T-helper 2 cell (primary cell): Measurements from ENCODE around the gene TNFRSF8.
A peak's percentile ranks its signal among the peaks of the same experiment; 100 is the strongest.

Experiments used
- DNase-seq, 5 experiments: peaks; one replicate each; pipeline versions ENCODE4 v3.0.0 to v3.0.0-alpha.2; 2012 to 2022

The TNFRSF8 gene

GRCh38 chr1:12143631-12144155 lies 80.6 kb downstream of the TNFRSF8 start:
- DNase-seq = peak in 1 of 5 experiments; percentile 37

- no peak for DNase-seq
These were observed 81.1 kb downstream of the TNFRSF8 start for GRCh38 chr1:12144236-12144635.

GRCh38 chr1:12144969-12145368 lies 81.9 kb downstream of the TNFRSF8 start:
- DNase-seq = no peak

GRCh38 chr1:12145616-12146342 lies 82.7 kb downstream of the TNFRSF8 start:
- no peak for DNase-seq

- no peak for DNase-seq
These were observed 83.4 kb downstream of the TNFRSF8 start for GRCh38 chr1:12146343-12147112.

- DNase-seq = no peak
These were observed 84.1 kb downstream of the TNFRSF8 start for GRCh38 chr1:12147201-12147701.

- peak in 1 of 5 experiments; percentile 54 for DNase-seq
These were observed 85.3 kb downstream of the TNFRSF8 start for GRCh38 chr1:12148160-12148957.

- peak in 1 of 5 experiments; percentile 72 for DNase-seq
These were observed 86.1 kb downstream of the TNFRSF8 start for GRCh38 chr1:12148958-12149790.

GRCh38 chr1:12149791-12150175 lies 86.7 kb downstream of the TNFRSF8 start:
- DNase-seq = no peak

GRCh38 chr1:12150456-12151200 lies 87.5 kb downstream of the TNFRSF8 start:
- DNase-seq = peak in 2 of 5 experiments; percentile 59 to 90

GRCh38 chr1:12151465-12151864 lies 88.4 kb downstream of the TNFRSF8 start:
- no peak for DNase-seq

- DNase-seq = no peak
These were observed 89.2 kb downstream of the TNFRSF8 start for GRCh38 chr1:12152113-12152891.

- peak in 1 of 5 experiments; percentile 59 for DNase-seq
These were observed 90.2 kb downstream of the TNFRSF8 start for GRCh38 chr1:12153181-12153785.

- DNase-seq = no peak
These were observed 92.2 kb downstream of the TNFRSF8 start for GRCh38 chr1:12155328-12155727.

- peak in 1 of 5 experiments; percentile 64 for DNase-seq
These were observed 94.5 kb downstream of the TNFRSF8 start for GRCh38 chr1:12157366-12158231.

GRCh38 chr1:12158357-12159092 lies 95.4 kb downstream of the TNFRSF8 start:
- DNase-seq = no peak

GRCh38 chr1:12159816-12160215 lies 96.7 kb downstream of the TNFRSF8 start:
- peak in 3 of 5 experiments; percentile 39 to 86 (median 39) for DNase-seq

- DNase-seq = peak in 1 of 5 experiments; percentile 56
These were observed 98.2 kb downstream of the TNFRSF8 start for GRCh38 chr1:12161324-12161661.
